Measurements from ENCODE around the gene MESP2. TPM values are rescaled to one million over a fixed set of nuclear protein-coding genes. Genes with fewer than 3 reads are reported as not detected.
A peak's percentile ranks its signal among the peaks of the same experiment; 100 is the strongest.

Gene MESP2
- total RNA-seq, 2 donors from 2014 or later: 0.22 to 1.3 TPM

DNA sequence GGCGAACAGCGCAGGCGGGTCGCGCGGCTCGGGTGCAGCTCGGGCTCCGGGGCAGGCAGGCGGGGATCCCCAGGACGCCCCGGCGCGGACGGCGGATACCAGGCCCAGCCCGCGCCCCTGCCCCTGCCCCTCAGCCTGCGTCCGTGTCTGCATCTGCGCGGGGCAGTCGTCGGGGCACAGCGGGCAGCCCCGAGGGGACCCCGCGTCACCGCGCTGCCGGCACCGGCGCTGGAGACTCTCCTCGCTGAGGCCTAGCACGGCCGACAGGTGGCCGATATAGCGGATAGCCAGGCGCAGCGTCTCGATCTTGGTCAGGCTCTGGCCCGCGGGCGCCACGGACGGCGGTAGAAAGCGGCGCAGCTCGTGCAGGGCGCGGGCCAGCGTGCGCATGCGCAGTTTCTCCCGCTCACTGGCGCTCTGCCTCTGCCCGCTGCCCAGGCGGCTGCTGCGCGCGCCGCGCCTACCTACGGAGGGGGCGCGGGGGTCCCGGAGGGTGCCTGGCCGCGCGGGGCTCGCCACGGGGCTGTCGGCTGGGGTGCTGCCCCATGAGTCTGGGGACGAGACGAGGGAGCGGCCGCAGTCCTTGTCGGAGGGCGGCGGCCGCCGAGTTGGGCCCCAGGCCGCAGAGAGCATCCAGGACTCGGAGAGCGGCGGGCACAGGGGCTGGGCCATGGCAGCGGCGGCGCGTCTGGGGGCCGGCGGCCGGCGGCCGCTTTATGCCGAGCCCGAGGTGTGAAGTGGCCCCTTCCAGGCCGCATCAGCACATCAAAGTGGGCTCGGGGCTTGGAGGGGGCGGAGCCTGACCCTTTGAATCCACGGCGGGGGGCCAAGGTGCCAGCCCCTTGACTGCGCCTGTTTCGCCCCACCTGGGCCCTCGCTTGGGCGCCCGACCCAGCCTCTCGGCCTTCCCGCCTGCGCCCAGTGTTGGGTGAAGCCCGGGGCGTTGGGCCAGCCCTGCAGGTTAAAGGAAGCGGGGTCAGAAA lies 25.3 kb upstream of the MESP2 start, which contains the start of gene MESP1:
Gene MESP1 (minus strand): TSS at position 690 of the 983 bp plus-strand sequence. CDS start 18 bp downstream, at position 672.
- H3K27ac Mint-ChIP-seq: no peak within 1 kb of the TSS
- Histone ChIP-seq H3K27ac (ENCODE audit: low read depth, low read length) (no peak within 1 kb of the TSS), H3K27me3 (ENCODE audit: control insufficient read depth, insufficient read depth, low read length, poor library complexity, severe bottlenecking) (peaks cover 94% of the 10 kb centered on the region), H3K36me3 (ENCODE audit: control insufficient read depth, insufficient read depth, low read length) (no peaks in the 10 kb centered on the region), H3K9me3 (ENCODE audit: control insufficient read depth, low read length) (no peaks in the 10 kb centered on the region), H3K4me1 (ENCODE audit: control insufficient read depth, insufficient read depth, low read length) (no peaks in the 10 kb centered on the region), H3K9ac (ENCODE audit: extremely low read depth, low read length, poor library complexity, severe bottlenecking) (no peak within 1 kb of the TSS), H3K4me3 (ENCODE audit: low read length) (peak within 1 kb of the TSS; percentile 73)
- TF ChIP-seq, protein P1, sequence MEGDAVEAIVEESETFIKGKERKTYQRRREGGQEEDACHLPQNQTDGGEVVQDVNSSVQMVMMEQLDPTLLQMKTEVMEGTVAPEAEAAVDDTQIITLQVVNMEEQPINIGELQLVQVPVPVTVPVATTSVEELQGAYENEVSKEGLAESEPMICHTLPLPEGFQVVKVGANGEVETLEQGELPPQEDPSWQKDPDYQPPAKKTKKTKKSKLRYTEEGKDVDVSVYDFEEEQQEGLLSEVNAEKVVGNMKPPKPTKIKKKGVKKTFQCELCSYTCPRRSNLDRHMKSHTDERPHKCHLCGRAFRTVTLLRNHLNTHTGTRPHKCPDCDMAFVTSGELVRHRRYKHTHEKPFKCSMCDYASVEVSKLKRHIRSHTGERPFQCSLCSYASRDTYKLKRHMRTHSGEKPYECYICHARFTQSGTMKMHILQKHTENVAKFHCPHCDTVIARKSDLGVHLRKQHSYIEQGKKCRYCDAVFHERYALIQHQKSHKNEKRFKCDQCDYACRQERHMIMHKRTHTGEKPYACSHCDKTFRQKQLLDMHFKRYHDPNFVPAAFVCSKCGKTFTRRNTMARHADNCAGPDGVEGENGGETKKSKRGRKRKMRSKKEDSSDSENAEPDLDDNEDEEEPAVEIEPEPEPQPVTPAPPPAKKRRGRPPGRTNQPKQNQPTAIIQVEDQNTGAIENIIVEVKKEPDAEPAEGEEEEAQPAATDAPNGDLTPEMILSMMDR (conservative IDR thresholded peaks at IDR 0.05): peak; percentile 92
- WGBS, 2 experiments (ENCODE audit: insufficient coverage in 1 of 2, insufficient read length in 1 of 2): 3% methylated on average over 52 to 114 of the region's 114 CpGs
- H3K36me3 Mint-ChIP-seq (ENCODE audit: low read depth): no peaks in the 10 kb centered on the region
- no peaks in the 10 kb centered on the region for H3K4me1 Mint-ChIP-seq
- no peaks in the 10 kb centered on the region for H3K9me3 Mint-ChIP-seq
- H3K4me3 Mint-ChIP-seq: peak within 1 kb of the TSS; percentile 45
- DNase-seq: peak; percentile 97
- peaks cover 48% of the 10 kb centered on the region for H3K27me3 Mint-ChIP-seq (ENCODE audit: insufficient read depth)

DNA sequence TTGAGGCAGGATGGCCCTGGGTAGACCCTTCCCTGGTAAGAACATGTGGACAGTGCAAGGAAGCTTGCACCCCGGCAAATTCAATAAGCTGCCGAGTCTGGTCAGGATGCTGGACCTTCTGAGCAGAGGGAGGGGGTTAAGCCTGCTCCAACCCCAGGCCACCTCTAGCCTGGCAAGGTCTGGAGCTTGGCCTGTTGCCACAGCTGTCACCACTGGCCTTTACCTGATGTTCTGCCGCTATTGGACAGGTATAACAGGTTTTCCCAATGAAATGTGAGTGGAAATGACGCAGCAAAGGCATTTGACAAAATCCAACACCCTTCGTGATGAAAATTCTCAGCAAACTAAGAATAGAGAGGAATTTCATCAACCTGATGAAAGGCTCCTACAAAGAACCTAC lies 24.4 kb upstream of the MESP2 start:
- Mint-ChIP-seq H3K27me3 (ENCODE audit: insufficient read depth) (peaks cover 57% of the 10 kb centered on the region), H3K27ac (no peak overlapping the region), H3K4me3 (no peak overlapping the region), H3K4me1 (no peaks in the 10 kb centered on the region), H3K36me3 (ENCODE audit: low read depth) (no peaks in the 10 kb centered on the region), H3K9me3 (no peaks in the 10 kb centered on the region)
- peaks cover 93% of the 10 kb centered on the region for H3K27me3 ChIP-seq (ENCODE audit: control insufficient read depth, insufficient read depth, low read length, poor library complexity, severe bottlenecking)
- no peaks in the 10 kb centered on the region for H3K9me3 ChIP-seq (ENCODE audit: control insufficient read depth, low read length)
- no peaks in the 10 kb centered on the region for H3K36me3 ChIP-seq (ENCODE audit: control insufficient read depth, insufficient read depth, low read length)
- TF ChIP-seq, protein P1 (conservative IDR thresholded peaks at IDR 0.05): no peak
- 87 to 100% methylated on average over 5 of the region's 5 CpGs for WGBS, 2 experiments (ENCODE audit: insufficient coverage in 1 of 2, insufficient read length in 1 of 2)
- no peaks in the 10 kb centered on the region for H3K4me1 ChIP-seq (ENCODE audit: control insufficient read depth, insufficient read depth, low read length)
- H3K4me3 ChIP-seq (ENCODE audit: low read length): no peak overlapping the region
- H3K9ac ChIP-seq (ENCODE audit: extremely low read depth, low read length, poor library complexity, severe bottlenecking): no peak overlapping the region
- DNase-seq: peak; percentile 49
- H3K27ac ChIP-seq (ENCODE audit: low read depth, low read length): no peak overlapping the region

- peaks cover 76% of the 10 kb centered on the region for H3K27me3 Mint-ChIP-seq (ENCODE audit: insufficient read depth)
- no peaks in the 10 kb centered on the region for H3K9me3 Mint-ChIP-seq
- WGBS, 2 experiments (ENCODE audit: insufficient coverage in 1 of 2, insufficient read length in 1 of 2): 94 to 95% methylated on average over 4 to 7 of the region's 7 CpGs
Observed at GRCh38 chr15:89753855-89754254, 22.3 kb upstream of the MESP2 start.

More at GRCh38 chr15:89753855-89754254, 22.3 kb upstream of the MESP2 start:
- no peak overlapping the region for H3K27ac Mint-ChIP-seq
- no peak overlapping the region for H3K4me3 Mint-ChIP-seq
- Histone ChIP-seq H3K9ac (ENCODE audit: extremely low read depth, low read length, poor library complexity, severe bottlenecking) (no peak overlapping the region), H3K27me3 (ENCODE audit: control insufficient read depth, insufficient read depth, low read length, poor library complexity, severe bottlenecking) (peaks cover 78% of the 10 kb centered on the region), H3K36me3 (ENCODE audit: control insufficient read depth, insufficient read depth, low read length) (no peaks in the 10 kb centered on the region), H3K4me3 (ENCODE audit: low read length) (no peak overlapping the region), H3K4me1 (ENCODE audit: control insufficient read depth, insufficient read depth, low read length) (no peaks in the 10 kb centered on the region), H3K9me3 (ENCODE audit: control insufficient read depth, low read length) (no peaks in the 10 kb centered on the region), H3K27ac (ENCODE audit: low read depth, low read length) (no peak overlapping the region)
- no peak for DNase-seq
- H3K36me3 Mint-ChIP-seq (ENCODE audit: low read depth): no peaks in the 10 kb centered on the region
- TF ChIP-seq, protein P1 (conservative IDR thresholded peaks at IDR 0.05): no peak
- peaks cover 3% of the 10 kb centered on the region for H3K4me1 Mint-ChIP-seq
